Ishikawa (cell line): Measurements from ENCODE around the gene CHD2.

ENCODE experiments used
- CEBPB ChIP-seq: IDR thresholded peaks from 2 replicates; pipeline ENCODE4 v1.6.1; 2012
- CREB1 ChIP-seq: IDR thresholded peaks from 2 replicates; pipeline ENCODE4 v1.6.1; 2012; ENCODE audit warnings: low read depth
- EGR1 ChIP-seq: IDR thresholded peaks from 2 replicates; pipeline ENCODE4 v1.6.1; 2012
- EP300 ChIP-seq: IDR thresholded peaks from 2 replicates; pipeline ENCODE4 v1.6.1; 2012; ENCODE audit warnings: borderline replicate concordance
- FOXM1 ChIP-seq: IDR thresholded peaks from 2 replicates; pipeline ENCODE4 v1.6.1; 2012; ENCODE audit warnings: low read depth, borderline replicate concordance
- NFIC ChIP-seq: IDR thresholded peaks from 2 replicates; pipeline ENCODE4 v1.6.1; 2012
- RAD21 ChIP-seq: IDR thresholded peaks from 2 replicates; pipeline ENCODE4 v1.6.1; 2012; ENCODE audit warnings: low read depth
- TAF1 ChIP-seq: IDR thresholded peaks from 2 replicates; pipeline ENCODE4 v1.6.1; 2012; ENCODE audit warnings: low read depth, mild to moderate bottlenecking
- TCF12 ChIP-seq: IDR thresholded peaks from 2 replicates; pipeline ENCODE4 v1.6.1; 2012; ENCODE audit warnings: low read depth
- TEAD4 ChIP-seq: IDR thresholded peaks from 2 replicates; pipeline ENCODE4 v1.6.1; 2012
- YY1 ChIP-seq: IDR thresholded peaks from 2 replicates; pipeline ENCODE4 v1.6.1; 2012; ENCODE audit warnings: low read depth
- ZBTB7A ChIP-seq: IDR thresholded peaks from 2 replicates; pipeline ENCODE4 v1.6.1; 2012; ENCODE audit warnings: low read depth
- TF ChIP-seq, protein P1 (sequence below): IDR thresholded peaks from 2 replicates; pipeline ENCODE4 v1.6.1; 2012; ENCODE audit warnings: low read depth, mild to moderate bottlenecking
- TF ChIP-seq, protein P2 (sequence below): IDR thresholded peaks from 2 replicates; pipeline ENCODE4 v1.6.1; 2012
- TF ChIP-seq, protein P3 (sequence below): IDR thresholded peaks from 2 replicates; pipeline ENCODE4 v1.6.1; 2012

Gene CHD2

DNA sequence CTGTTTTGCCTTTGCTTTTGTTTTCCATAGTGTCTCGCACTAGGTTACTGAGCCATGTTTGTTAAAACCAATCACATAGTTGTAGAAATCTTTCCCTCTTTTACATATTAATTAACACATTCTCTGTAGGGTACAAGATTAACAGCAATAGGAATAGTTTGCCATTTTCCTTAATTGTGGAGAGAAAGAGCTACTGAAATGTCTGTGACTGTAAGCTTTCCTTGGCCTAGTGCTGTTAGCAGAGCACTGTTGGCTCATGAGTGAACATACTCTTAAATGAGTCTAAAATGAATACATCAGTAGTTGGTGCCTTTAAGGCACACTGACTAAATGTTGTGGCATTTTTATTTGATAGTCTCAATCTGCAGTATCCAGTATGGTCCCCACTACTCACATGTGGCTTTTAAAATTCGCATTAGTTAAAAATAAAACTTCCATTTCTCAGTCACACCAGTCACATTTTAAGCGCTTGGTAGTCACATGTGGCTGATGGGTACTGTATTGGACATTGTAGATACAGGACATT is 28.2 kb downstream of the CHD2 start:
- TF ChIP-seq CEBPB (no peak), NFIC (no peak), ZBTB7A (no peak), TEAD4 (no peak), YY1 (no peak), CREB1 (no peak), FOXM1 (no peak)
- TF ChIP-seq, protein P1, sequence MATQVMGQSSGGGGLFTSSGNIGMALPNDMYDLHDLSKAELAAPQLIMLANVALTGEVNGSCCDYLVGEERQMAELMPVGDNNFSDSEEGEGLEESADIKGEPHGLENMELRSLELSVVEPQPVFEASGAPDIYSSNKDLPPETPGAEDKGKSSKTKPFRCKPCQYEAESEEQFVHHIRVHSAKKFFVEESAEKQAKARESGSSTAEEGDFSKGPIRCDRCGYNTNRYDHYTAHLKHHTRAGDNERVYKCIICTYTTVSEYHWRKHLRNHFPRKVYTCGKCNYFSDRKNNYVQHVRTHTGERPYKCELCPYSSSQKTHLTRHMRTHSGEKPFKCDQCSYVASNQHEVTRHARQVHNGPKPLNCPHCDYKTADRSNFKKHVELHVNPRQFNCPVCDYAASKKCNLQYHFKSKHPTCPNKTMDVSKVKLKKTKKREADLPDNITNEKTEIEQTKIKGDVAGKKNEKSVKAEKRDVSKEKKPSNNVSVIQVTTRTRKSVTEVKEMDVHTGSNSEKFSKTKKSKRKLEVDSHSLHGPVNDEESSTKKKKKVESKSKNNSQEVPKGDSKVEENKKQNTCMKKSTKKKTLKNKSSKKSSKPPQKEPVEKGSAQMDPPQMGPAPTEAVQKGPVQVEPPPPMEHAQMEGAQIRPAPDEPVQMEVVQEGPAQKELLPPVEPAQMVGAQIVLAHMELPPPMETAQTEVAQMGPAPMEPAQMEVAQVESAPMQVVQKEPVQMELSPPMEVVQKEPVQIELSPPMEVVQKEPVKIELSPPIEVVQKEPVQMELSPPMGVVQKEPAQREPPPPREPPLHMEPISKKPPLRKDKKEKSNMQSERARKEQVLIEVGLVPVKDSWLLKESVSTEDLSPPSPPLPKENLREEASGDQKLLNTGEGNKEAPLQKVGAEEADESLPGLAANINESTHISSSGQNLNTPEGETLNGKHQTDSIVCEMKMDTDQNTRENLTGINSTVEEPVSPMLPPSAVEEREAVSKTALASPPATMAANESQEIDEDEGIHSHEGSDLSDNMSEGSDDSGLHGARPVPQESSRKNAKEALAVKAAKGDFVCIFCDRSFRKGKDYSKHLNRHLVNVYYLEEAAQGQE: no peak
- TF ChIP-seq, protein P2, sequence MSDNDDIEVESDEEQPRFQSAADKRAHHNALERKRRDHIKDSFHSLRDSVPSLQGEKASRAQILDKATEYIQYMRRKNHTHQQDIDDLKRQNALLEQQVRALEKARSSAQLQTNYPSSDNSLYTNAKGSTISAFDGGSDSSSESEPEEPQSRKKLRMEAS: no peak

DNA sequence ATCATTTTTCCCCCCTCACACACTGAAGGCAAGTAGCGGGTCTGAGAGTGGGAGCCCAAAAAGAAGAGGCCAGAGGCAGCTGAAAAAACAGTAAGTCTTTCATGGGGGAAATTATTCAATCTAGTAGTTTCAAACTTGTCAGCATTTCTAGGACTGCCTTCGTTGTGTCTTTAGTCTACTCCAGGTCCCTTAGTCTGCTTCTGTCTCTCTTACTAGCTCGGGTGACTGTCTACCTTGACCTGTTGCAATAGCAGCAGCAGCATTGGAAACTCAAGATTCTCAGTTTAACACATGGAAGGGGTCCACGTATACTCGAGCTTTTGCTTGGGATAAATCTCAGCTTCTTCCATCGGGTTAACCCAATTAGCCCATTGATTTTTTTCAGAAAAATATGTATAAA is 28.9 kb downstream of the CHD2 start:
- TF ChIP-seq, protein P1: no peak
- TF ChIP-seq TCF12 (no peak), CREB1 (no peak), EP300 (no peak)

DNA sequence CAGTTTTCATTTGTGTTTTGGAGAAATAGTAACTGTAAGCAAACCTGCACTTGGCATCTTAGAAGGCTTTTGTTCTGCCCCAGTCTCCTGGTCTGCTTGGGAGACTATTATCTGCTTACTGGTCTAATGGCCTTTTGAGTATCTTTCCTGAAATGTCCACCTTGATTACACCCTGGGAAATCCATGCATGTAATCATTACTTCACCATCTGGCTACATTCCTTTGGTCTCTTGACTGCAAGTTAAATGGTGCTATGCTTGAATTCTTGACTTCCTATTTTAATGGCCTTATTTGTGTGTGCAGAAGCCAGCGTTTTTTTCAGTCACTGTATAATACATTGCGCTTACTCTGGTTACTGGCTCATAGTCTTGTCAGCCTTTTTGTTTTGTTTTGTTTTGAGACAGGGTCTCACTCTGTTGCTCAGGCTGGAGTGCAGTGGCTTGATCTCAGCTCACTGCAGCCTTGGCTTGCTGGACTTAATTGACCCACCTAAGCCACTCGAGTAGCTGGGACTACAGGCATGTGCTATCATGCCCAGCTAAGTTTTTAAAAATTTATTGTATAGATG is 30.0 kb downstream of the CHD2 start:
- TF ChIP-seq, protein P1: no peak
- TF ChIP-seq, protein P3, sequence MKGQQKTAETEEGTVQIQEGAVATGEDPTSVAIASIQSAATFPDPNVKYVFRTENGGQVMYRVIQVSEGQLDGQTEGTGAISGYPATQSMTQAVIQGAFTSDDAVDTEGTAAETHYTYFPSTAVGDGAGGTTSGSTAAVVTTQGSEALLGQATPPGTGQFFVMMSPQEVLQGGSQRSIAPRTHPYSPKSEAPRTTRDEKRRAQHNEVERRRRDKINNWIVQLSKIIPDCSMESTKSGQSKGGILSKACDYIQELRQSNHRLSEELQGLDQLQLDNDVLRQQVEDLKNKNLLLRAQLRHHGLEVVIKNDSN: no peak
- no peak for TF ChIP-seq FOXM1
- TF ChIP-seq, protein P2: no peak
- no peak for TF ChIP-seq CEBPB
- no peak for TF ChIP-seq YY1
- TF ChIP-seq TAF1: no peak
- no peak for TF ChIP-seq CREB1
- no peak for TF ChIP-seq EP300
- no peak for TF ChIP-seq RAD21
- no peak for TF ChIP-seq ZBTB7A
- TF ChIP-seq EGR1: no peak
- TF ChIP-seq TCF12: no peak
- TF ChIP-seq TEAD4: no peak
- TF ChIP-seq NFIC: no peak

DNA sequence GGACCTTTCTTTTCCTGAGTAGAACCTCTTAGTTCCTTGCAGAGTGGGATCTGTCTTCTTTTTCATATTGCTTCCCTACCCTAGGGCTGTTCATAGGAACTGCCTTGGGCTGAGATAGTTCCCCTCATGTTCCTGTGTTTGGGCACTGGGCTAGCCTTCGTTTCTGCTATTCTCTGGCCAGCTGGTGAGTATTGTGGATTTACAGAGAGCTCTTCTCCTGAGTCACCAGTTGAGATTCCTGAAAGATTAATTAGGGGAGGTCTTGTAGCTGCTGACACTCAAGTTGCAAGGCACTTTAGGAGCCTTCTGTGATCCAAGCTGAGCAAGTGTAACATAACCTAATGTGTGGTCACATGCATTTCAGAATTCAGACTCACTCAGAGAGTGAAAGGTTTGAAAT is 30.7 kb downstream of the CHD2 start:
- no peak for TF ChIP-seq FOXM1
- TF ChIP-seq CREB1: no peak
- no peak for TF ChIP-seq ZBTB7A
- no peak for TF ChIP-seq TCF12
- TF ChIP-seq, protein P3: no peak
- TF ChIP-seq, protein P2: no peak
- no peak for TF ChIP-seq NFIC
- no peak for TF ChIP-seq EGR1
- TF ChIP-seq TEAD4: no peak
- no peak for TF ChIP-seq YY1
- no peak for TF ChIP-seq EP300
- no peak for TF ChIP-seq RAD21
- TF ChIP-seq, protein P1: no peak
- TF ChIP-seq TAF1: no peak
- TF ChIP-seq CEBPB: no peak
